HepG2 (cell line): Measurements from ENCODE around the gene NOP9. TPM values are rescaled to one million over a fixed set of nuclear protein-coding genes. Genes with fewer than 3 reads are reported as not detected.

Experiments used
- CERS6 ChIP-seq: sonication (generic); formaldehyde crosslinking; IDR thresholded peaks from 2 replicates; pipeline ENCODE4 v1.5.0; 2020; ENCODE audit warnings: missing genetic modification reagents
- HNF4G ChIP-seq, 2 experiments: sonication (generic) in 1 of 2; formaldehyde crosslinking in 1 of 2; IDR thresholded peaks; 2 replicates each; pipeline versions ENCODE4 v1.4.0 to v1.6.1; 2011 to 2020; ENCODE audit warnings: borderline replicate concordance in 2 of 2, low read depth in 2 of 2, mild to moderate bottlenecking in 2 of 2, low read length in 1 of 2, missing genetic modification reagents in 1 of 2, moderate library complexity in 1 of 2
- JARID2 ChIP-seq: sonication (generic); formaldehyde crosslinking; IDR thresholded peaks from 2 replicates; pipeline ENCODE4 v1.8.1; 2023; ENCODE audit warnings: missing genetic modification reagents, inconsistent platforms; ENCODE audit not compliant: insufficient replicate concordance
- RERE ChIP-seq: IDR thresholded peaks from 2 replicates; pipeline ENCODE4 v1.6.1; 2016; ENCODE audit warnings: low read depth, missing genetic modification reagents, missing compliant biosample characterization
- SCMH1 ChIP-seq: sonication (generic); formaldehyde crosslinking; IDR thresholded peaks from 2 replicates; pipeline ENCODE4 v1.9.0; 2021; ENCODE audit warnings: missing genetic modification reagents, mild to moderate bottlenecking, borderline replicate concordance
- SKI ChIP-seq: fragments of 450-650 bp; IDR thresholded peaks from one replicate; pipeline ENCODE4 v1.6.1; 2018; ENCODE audit warnings: mild to moderate bottlenecking; ENCODE audit not compliant: partially characterized antibody
- TCF12 ChIP-seq, 2 experiments: fragments of 450-650 bp in 1 of 2; sonication (generic) in 1 of 2; formaldehyde crosslinking in 1 of 2; IDR thresholded peaks; 2 replicates each; pipeline versions ENCODE4 v1.6.1 to v1.8.0; 2017 to 2022; ENCODE audit warnings: antibody characterized with exemption in 1 of 2, mild to moderate bottlenecking in 1 of 2, missing genetic modification reagents in 1 of 2, moderate library complexity in 1 of 2
- ZNF558 ChIP-seq: sonication (generic); formaldehyde crosslinking; IDR thresholded peaks from 2 replicates; pipeline ENCODE4 v1.9.0; 2022; ENCODE audit warnings: mild to moderate bottlenecking, missing genetic modification reagents, borderline replicate concordance
- ZNF563 ChIP-seq: sonication (generic); formaldehyde crosslinking; IDR thresholded peaks from 2 replicates; pipeline ENCODE4 v1.8.0; 2022; ENCODE audit warnings: mild to moderate bottlenecking, moderate library complexity, missing genetic modification reagents
- ZSCAN21 ChIP-seq: sonication (generic); formaldehyde crosslinking; IDR thresholded peaks from 2 replicates; pipeline ENCODE4 v1.8.0; 2022; ENCODE audit warnings: mild to moderate bottlenecking, missing genetic modification reagents, moderate library complexity, borderline replicate concordance
- ZSCAN9 ChIP-seq: IDR thresholded peaks from 2 replicates; pipeline ENCODE4 v1.6.1; 2016; ENCODE audit warnings: borderline replicate concordance
- polyA plus RNA-seq, 8 experiments: library from polyadenylated mRNA; depleted of rRNA in 3 of 8; stranded (reverse) in 7 of 8; unstranded in 1 of 8; fragments of >200 nt; fragmentation: Illumina TruSeq in 4 of 8; extraction: Trizol in 4 of 8; gene quantifications; 2 replicates each; pipeline versions ENCODE4 v1.2.1 to v1.2.3, GENCODE V29; 2011 to 2016; ENCODE audit warnings: low read depth in 4 of 8, missing spikeins in 1 of 8, mixed read lengths in 1 of 8; ENCODE audit not compliant: insufficient read depth in 1 of 8
- total RNA-seq, 5 experiments: library from RNA; depleted of rRNA; stranded (reverse); fragments of >200 nt; fragmentation: Illumina TruSeq; extraction: Trizol; gene quantifications; 2 replicates each; pipeline ENCODE4 v1.2.3, GENCODE V29; 2016; ENCODE audit warnings: low read depth in 1 of 5
- TF ChIP-seq, protein P1 (sequence below): sonication (generic); formaldehyde crosslinking; IDR thresholded peaks from 2 replicates; pipeline ENCODE4 v1.8.0; 2022; ENCODE audit warnings: mild to moderate bottlenecking, missing genetic modification reagents
- TF ChIP-seq, protein P2 (sequence below): sonication (generic); formaldehyde crosslinking; IDR thresholded peaks from 2 replicates; pipeline ENCODE4 v1.9.0; 2021; ENCODE audit warnings: missing genetic modification reagents, mild to moderate bottlenecking, borderline replicate concordance

The NOP9 gene
- total and polyA plus RNA-seq, 2 of the 13 experiments (the other 11 are each of a cell fraction or from before 2014, with no cell fraction given), result 24.5 to 61.6 TPM

DNA sequence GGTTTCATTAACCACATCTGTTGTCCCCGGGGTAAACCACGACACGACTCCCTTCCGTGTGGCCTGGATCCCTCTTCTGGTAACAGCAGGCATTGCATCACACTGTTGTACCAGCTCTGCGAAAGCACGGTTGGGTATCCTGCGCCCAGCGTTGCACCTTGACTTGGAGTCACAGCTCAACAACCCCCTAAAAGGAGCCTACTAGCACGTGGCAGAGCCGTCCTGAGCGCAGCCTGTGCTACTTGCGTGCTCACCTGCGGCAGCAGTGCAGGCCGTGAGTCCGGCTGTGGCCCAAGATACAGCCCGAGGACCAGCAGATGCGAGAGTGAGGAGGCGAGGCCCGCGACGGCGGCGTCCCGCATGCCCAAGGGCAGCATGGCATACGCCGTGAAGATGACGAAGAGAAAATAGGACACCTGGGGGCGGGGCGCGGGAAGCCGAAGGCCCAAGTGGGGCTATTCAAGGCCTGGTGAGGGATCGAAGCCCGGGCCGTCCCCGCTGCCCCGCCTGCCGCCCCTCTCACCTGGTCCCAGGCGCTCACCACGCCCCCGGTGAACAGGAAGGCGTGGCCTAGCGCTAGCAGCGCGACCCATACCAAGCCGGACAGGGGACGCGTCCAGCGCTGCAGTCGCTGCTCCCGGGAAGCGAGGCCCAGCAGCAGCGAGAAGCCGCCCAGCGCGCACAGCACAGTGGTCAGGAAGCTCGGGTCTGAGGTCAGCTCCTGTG, 32.8 kb downstream of the NOP9 start (continued):
- TF ChIP-seq CERS6 (CRISPR knock-in tag) (no peak), HNF4G (IDR thresholded peaks at IDR 0.05; ENCODE audit: borderline replicate concordance, low read depth, low read length) (no peak), HNF4G (CRISPR knock-in tag; IDR thresholded peaks at IDR 0.05; ENCODE audit: borderline replicate concordance, low read depth) (peak; percentile 71; the same call in 1 of the 2 replicates), ZSCAN9 (CRISPR knock-in tag) (peak; percentile 77), SKI (no peak), ZNF558 (peak; percentile 92; the same call in 1 of the 2 replicates), JARID2 (CRISPR knock-in tag) (no peak), SCMH1 (no peak), RERE (CRISPR knock-in tag) (no peak; the same call in 1 of the 2 replicates), ZNF563 (CRISPR knock-in tag) (peak; percentile 96), ZSCAN21 (peak; percentile 73; the same call in 1 of the 2 replicates), TCF12 (IDR thresholded peaks at IDR 0.05) (no peak), TCF12 (CRISPR knock-in tag; IDR thresholded peaks at IDR 0.05) (no peak; the same call in 1 of the 2 replicates)
- TF ChIP-seq, protein P1, sequence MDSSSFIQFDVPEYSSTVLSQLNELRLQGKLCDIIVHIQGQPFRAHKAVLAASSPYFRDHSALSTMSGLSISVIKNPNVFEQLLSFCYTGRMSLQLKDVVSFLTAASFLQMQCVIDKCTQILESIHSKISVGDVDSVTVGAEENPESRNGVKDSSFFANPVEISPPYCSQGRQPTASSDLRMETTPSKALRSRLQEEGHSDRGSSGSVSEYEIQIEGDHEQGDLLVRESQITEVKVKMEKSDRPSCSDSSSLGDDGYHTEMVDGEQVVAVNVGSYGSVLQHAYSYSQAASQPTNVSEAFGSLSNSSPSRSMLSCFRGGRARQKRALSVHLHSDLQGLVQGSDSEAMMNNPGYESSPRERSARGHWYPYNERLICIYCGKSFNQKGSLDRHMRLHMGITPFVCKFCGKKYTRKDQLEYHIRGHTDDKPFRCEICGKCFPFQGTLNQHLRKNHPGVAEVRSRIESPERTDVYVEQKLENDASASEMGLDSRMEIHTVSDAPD (CRISPR knock-in tag), result peak; percentile 64; the same call in 1 of the 2 replicates
- TF ChIP-seq, protein P2, sequence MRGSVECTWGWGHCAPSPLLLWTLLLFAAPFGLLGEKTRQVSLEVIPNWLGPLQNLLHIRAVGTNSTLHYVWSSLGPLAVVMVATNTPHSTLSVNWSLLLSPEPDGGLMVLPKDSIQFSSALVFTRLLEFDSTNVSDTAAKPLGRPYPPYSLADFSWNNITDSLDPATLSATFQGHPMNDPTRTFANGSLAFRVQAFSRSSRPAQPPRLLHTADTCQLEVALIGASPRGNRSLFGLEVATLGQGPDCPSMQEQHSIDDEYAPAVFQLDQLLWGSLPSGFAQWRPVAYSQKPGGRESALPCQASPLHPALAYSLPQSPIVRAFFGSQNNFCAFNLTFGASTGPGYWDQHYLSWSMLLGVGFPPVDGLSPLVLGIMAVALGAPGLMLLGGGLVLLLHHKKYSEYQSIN (CRISPR knock-in tag), result no peak
